Subcutaneous abdominal adipose tissue (tissue), 5 donors: ENCODE results near the gene TK1.
A peak's percentile ranks its signal among the peaks of the same experiment; 100 is the strongest.
"Not testable (repeated sequence)": the region's sequence is repeated elsewhere in the genome, so short reads cannot be mapped to it uniquely, and the experiment has no call there.

Source experiments
- H3K27ac ChIP-seq: one replicate; pipeline ENCODE4 v1.7.0; 2013; ENCODE audit warnings: low read depth, mild to moderate bottlenecking, inconsistent platforms, low read length, moderate library complexity
- H3K27me3 ChIP-seq, 5 donors: one replicate each; pipeline ENCODE4 v1.7.0; 2013; ENCODE audit warnings: low read length in 5 of 5, inconsistent platforms in 1 of 5; ENCODE audit not compliant: control insufficient read depth in 5 of 5, insufficient read depth in 4 of 5
- H3K36me3 ChIP-seq, 5 donors: one replicate each; pipeline ENCODE4 v1.7.0; 2013; ENCODE audit warnings: low read length in 5 of 5; ENCODE audit not compliant: control insufficient read depth in 5 of 5, insufficient read depth in 5 of 5
- H3K4me1 ChIP-seq, 5 donors: one replicate each; pipeline ENCODE4 v1.7.0; 2013; ENCODE audit warnings: low read length in 5 of 5, mild to moderate bottlenecking in 3 of 5, moderate library complexity in 1 of 5; ENCODE audit not compliant: control insufficient read depth in 5 of 5, insufficient read depth in 5 of 5
- H3K4me3 ChIP-seq, 5 donors: one replicate each; pipeline ENCODE4 v1.7.0; 2013; ENCODE audit warnings: low read length in 5 of 5, low read depth in 1 of 5
- H3K9ac ChIP-seq, 5 donors: one replicate each; pipeline ENCODE4 v1.7.0; 2013; ENCODE audit warnings: low read length in 5 of 5, mild to moderate bottlenecking in 4 of 5, moderate library complexity in 3 of 5
- H3K9me3 ChIP-seq, 5 donors: one replicate each; pipeline ENCODE4 v1.7.0; 2013; ENCODE audit warnings: low read length in 5 of 5; ENCODE audit not compliant: control insufficient read depth in 5 of 5
- donor health status: healthy.
- donor health status: healthy.
- donor health status: healthy.
- donor health status: healthy.
- donor health status: healthy.

The TK1 gene

GRCh38 chr17:78186692-78187595 is at the start of gene TK1, which contains the start of gene AFMID:
Gene TK1 (minus strand): TSS chr17:78187052. CDS start chr17:78186994, 58 bp downstream.
Gene AFMID (plus strand): TSS chr17:78187362. CDS start chr17:78187371, 9 bp downstream.
- Histone ChIP-seq H3K27ac (peak within 1 kb of the TSS; percentile 37), H3K9ac (peak within 1 kb of the TSS in 2 of 5 donors; percentile 43 to 52), H3K4me1 (peaks cover 0 to 26% (median 21%) of the 10 kb centered on the region in 5 donors)

GRCh38 chr17:78235885-78236284 is 49.0 kb upstream of the TK1 start:
- Histone ChIP-seq H3K27ac (no peak overlapping the region), H3K36me3 (no peaks in the 10 kb centered on the region), H3K9me3 (no peaks in the 10 kb centered on the region), H3K4me3 (no peak overlapping the region), H3K9ac (no peak overlapping the region), H3K27me3 (peaks cover 18 to 27% (median 20%) of the 10 kb centered on the region in 5 donors), H3K4me1 (peaks cover 0 to 13% (median 6%) of the 10 kb centered on the region in 5 donors)

More at GRCh38 chr17:78186692-78187595, at the start of gene TK1, which contains the start of gene AFMID:
- Histone ChIP-seq H3K27me3 (no peaks in the 10 kb centered on the region), H3K9me3 (no peaks in the 10 kb centered on the region), H3K36me3 (peaks cover 0 to 14% (median 6%) of the 10 kb centered on the region in 5 donors), H3K4me3 (peak within 1 kb of the TSS; percentile 58 to 90 (median 72))

- Histone ChIP-seq H3K4me1 (peaks cover 0 to 13% (median 6%) of the 10 kb centered on the region in 5 donors), H3K27me3 (peaks cover 23 to 34% (median 27%) of the 10 kb centered on the region in 5 donors)
- H3K4me3 ChIP-seq, H3K27ac ChIP-seq, H3K9ac ChIP-seq, H3K36me3 ChIP-seq, H3K9me3 ChIP-seq: not testable (repeated sequence)
These were observed 48.2 kb upstream of the TK1 start for GRCh38 chr17:78235022-78235421.

GRCh38 chr17:78234261-78234865 is 47.5 kb upstream of the TK1 start:
- Histone ChIP-seq H3K4me3 (no peak overlapping the region), H3K4me1 (peaks cover 0 to 13% (median 6%) of the 10 kb centered on the region in 5 donors), H3K36me3 (no peaks in the 10 kb centered on the region), H3K27ac (no peak overlapping the region), H3K27me3 (peaks cover 23 to 34% (median 27%) of the 10 kb centered on the region in 5 donors), H3K9ac (no peak overlapping the region), H3K9me3 (no peaks in the 10 kb centered on the region)

GRCh38 chr17:78233678-78234077 is 46.8 kb upstream of the TK1 start:
- H3K9ac ChIP-seq, result no peak overlapping the region
- no peaks in the 10 kb centered on the region for H3K36me3 ChIP-seq
- H3K4me3 ChIP-seq, result no peak overlapping the region
- H3K27me3 ChIP-seq, result peaks cover 23 to 34% (median 27%) of the 10 kb centered on the region in 5 donors
- H3K9me3 ChIP-seq, result no peaks in the 10 kb centered on the region
- H3K27ac ChIP-seq, result no peak overlapping the region
- peaks cover 0 to 13% (median 6%) of the 10 kb centered on the region in 5 donors for H3K4me1 ChIP-seq

- H3K9ac ChIP-seq, result no peak overlapping the region
These were observed 46.0 kb upstream of the TK1 start for GRCh38 chr17:78232859-78233173.

GRCh38 chr17:78231991-78232858 is 45.4 kb upstream of the TK1 start:
- H3K4me1 ChIP-seq, result peaks cover 0 to 15% (median 6%) of the 10 kb centered on the region in 5 donors
- H3K9me3 ChIP-seq, result no peaks in the 10 kb centered on the region
- no peak overlapping the region for H3K4me3 ChIP-seq
- no peak overlapping the region for H3K27ac ChIP-seq
- peaks cover 19 to 35% (median 27%) of the 10 kb centered on the region in 5 donors for H3K27me3 ChIP-seq
- H3K9ac ChIP-seq, result no peak overlapping the region
- H3K36me3 ChIP-seq, result no peaks in the 10 kb centered on the region

More at GRCh38 chr17:78232859-78233173, 46.0 kb upstream of the TK1 start:
- Histone ChIP-seq H3K27me3 (peaks cover 22 to 31% (median 27%) of the 10 kb centered on the region in 5 donors), H3K36me3 (no peaks in the 10 kb centered on the region), H3K27ac (no peak overlapping the region), H3K9me3 (no peaks in the 10 kb centered on the region), H3K4me1 (peaks cover 0 to 13% (median 6%) of the 10 kb centered on the region in 5 donors), H3K4me3 (no peak overlapping the region)

GRCh38 chr17:78230996-78231935 is 44.4 kb upstream of the TK1 start, which contains the start of gene TMEM235:
Gene TMEM235 (plus strand): TSS chr17:78231631. CDS start chr17:78232024, 393 bp downstream.
- Histone ChIP-seq H3K36me3 (no peaks in the 10 kb centered on the region), H3K9me3 (no peaks in the 10 kb centered on the region), H3K9ac (no peak within 1 kb of the TSS), H3K4me1 (peaks cover 3 to 24% (median 6%) of the 10 kb centered on the region in 5 donors), H3K27ac (no peak within 1 kb of the TSS), H3K4me3 (no peak within 1 kb of the TSS), H3K27me3 (peaks cover 19 to 38% (median 27%) of the 10 kb centered on the region in 5 donors)
